HEK293T (cell line): ENCODE data around the gene ECM2.

Experiments used
- CTCF ChIA-PET: fragments of 350-600 bp; formaldehyde crosslinking; extraction: SDS; loops from one replicate; lab custom pipeline; 2021; ENCODE audit warnings: antibody characterized with exemption, inconsistent platforms; lab: Yijun Ruan, JAX
- POLR2A ChIA-PET: fragments of 350-600 bp; formaldehyde crosslinking; extraction: SDS; loops from one replicate; lab custom pipeline; 2020; ENCODE audit warnings: antibody characterized with exemption, inconsistent platforms; lab: Yijun Ruan, JAX
- DNase-seq: peaks from one replicate; pipeline ENCODE4 v3.0.0; 2012; ENCODE audit warnings: mixed read lengths; ENCODE audit errors: extremely low spot score
- ARNT ChIP-seq: fragments of 450-650 bp; IDR thresholded peaks from 2 replicates; pipeline ENCODE4 v1.6.1; 2017; ENCODE audit warnings: mild to moderate bottlenecking
- BHLHE40 ChIP-seq: fragments of 450-650 bp; IDR thresholded peaks from 2 replicates; pipeline ENCODE4 v1.6.1; 2016; ENCODE audit warnings: mild to moderate bottlenecking, moderate library complexity, borderline replicate concordance
- CTBP1 ChIP-seq: fragments of 450-650 bp; IDR thresholded peaks from 2 replicates; pipeline ENCODE4 v1.6.1; 2016; ENCODE audit warnings: borderline replicate concordance
- ELF4 ChIP-seq: fragments of 450-650 bp; IDR thresholded peaks from 2 replicates; pipeline ENCODE4 v1.6.1; 2017; ENCODE audit warnings: antibody characterized with exemption
- FOXA1 ChIP-seq: fragments of 450-650 bp; IDR thresholded peaks from 2 replicates; pipeline ENCODE4 v1.6.1; 2016; ENCODE audit warnings: mild to moderate bottlenecking
- FOXK2 ChIP-seq: fragments of 450-650 bp; IDR thresholded peaks from 2 replicates; pipeline ENCODE4 v1.6.1; 2016; ENCODE audit warnings: mild to moderate bottlenecking
- FOXM1 ChIP-seq: fragments of 450-650 bp; IDR thresholded peaks from 2 replicates; pipeline ENCODE4 v1.6.1; 2017; ENCODE audit warnings: mild to moderate bottlenecking, borderline replicate concordance
- HDGF ChIP-seq: fragments of 450-650 bp; IDR thresholded peaks from 2 replicates; pipeline ENCODE4 v1.6.1; 2017; ENCODE audit warnings: antibody characterized with exemption, borderline replicate concordance
- L3MBTL2 ChIP-seq: fragments of 450-650 bp; conservative IDR thresholded peaks from 2 replicates; pipeline ENCODE4 v1.6.1; 2016; ENCODE audit warnings: mild to moderate bottlenecking
- LEF1 ChIP-seq: fragments of 450-650 bp; IDR thresholded peaks from 2 replicates; pipeline ENCODE4 v1.6.1; 2017; ENCODE audit warnings: mild to moderate bottlenecking, borderline replicate concordance
- NFRKB ChIP-seq: fragments of 450-650 bp; IDR thresholded peaks from 2 replicates; pipeline ENCODE4 v1.6.1; 2016; ENCODE audit warnings: mild to moderate bottlenecking, moderate library complexity
- SP1 ChIP-seq: fragments of 450-650 bp; IDR thresholded peaks from 2 replicates; pipeline ENCODE4 v1.6.1; 2017
- SUZ12 ChIP-seq: fragments of 450-650 bp; IDR thresholded peaks from 2 replicates; pipeline ENCODE4 v1.6.1; 2016; ENCODE audit warnings: mild to moderate bottlenecking
- TARDBP ChIP-seq: fragments of 450-650 bp; IDR thresholded peaks from 2 replicates; pipeline ENCODE4 v1.6.1; 2016
- ZNF384 ChIP-seq: fragments of 450-650 bp; IDR thresholded peaks from 2 replicates; pipeline ENCODE4 v1.6.1; 2016
- TF ChIP-seq, protein P1 (sequence below): fragments of 450-650 bp; IDR thresholded peaks from 2 replicates; pipeline ENCODE4 v1.6.1; 2016

The ECM2 gene

GRCh38 chr9:92534204-92534603, 1.6 kb downstream of the ECM2 start:
- DNase-seq: no peak
- POLR2A ChIA-PET: no interaction called here
- CTCF ChIA-PET: no interaction called here
- TF ChIP-seq TARDBP (no peak), CTBP1 (no peak), ARNT (no peak)

DNA sequence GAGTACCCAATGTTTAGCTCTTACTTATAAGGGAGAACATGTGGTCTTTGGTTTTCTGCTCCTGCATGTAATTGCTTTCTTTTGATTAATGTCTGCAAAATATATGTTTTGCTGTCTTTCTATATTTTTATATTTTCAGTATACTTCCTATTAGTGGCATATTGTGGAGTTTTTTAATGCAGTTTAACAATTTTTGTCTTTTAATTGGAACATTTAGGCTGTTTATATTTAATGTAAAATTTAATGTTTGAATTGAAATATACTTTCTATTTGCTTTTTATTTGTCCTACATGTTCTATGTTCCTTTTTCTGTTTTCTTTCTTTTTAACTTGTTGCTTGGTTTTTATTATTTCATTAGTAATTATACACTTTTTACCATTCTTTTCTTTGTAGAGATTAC, 4.9 kb downstream of the ECM2 start:
- no peak for DNase-seq
- CTCF ChIA-PET: no interaction called here
- no peak for TF ChIP-seq ZNF384
- TF ChIP-seq LEF1: no peak
- POLR2A ChIA-PET: no interaction called here

DNA sequence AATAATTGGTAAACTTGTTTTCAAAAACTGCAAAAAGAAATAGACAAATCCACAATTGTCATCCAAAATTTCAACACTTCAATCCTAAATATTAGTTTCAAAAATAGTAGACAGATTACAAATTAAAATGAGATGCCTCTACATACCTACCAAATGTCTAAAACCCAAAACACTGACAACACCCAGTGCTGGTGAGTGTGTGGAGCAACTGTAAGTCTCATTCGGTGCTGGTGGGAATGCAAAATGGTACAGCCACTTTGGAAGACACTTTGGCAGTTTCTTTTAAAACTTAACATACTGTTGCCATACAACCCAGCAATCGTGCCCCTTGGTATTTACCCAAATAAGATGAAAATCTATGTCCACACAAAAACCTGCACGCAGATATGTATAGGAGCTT, 6.7 kb downstream of the ECM2 start:
- ChIA-PET CTCF (no interaction called here), POLR2A (no interaction called here)
- no peak for DNase-seq
- TF ChIP-seq, protein P1, sequence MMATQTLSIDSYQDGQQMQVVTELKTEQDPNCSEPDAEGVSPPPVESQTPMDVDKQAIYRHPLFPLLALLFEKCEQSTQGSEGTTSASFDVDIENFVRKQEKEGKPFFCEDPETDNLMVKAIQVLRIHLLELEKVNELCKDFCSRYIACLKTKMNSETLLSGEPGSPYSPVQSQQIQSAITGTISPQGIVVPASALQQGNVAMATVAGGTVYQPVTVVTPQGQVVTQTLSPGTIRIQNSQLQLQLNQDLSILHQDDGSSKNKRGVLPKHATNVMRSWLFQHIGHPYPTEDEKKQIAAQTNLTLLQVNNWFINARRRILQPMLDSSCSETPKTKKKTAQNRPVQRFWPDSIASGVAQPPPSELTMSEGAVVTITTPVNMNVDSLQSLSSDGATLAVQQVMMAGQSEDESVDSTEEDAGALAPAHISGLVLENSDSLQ: no peak
- TF ChIP-seq TARDBP (no peak), FOXM1 (no peak), CTBP1 (no peak), ARNT (no peak), NFRKB (no peak), ELF4 (no peak), HDGF (no peak), SP1 (no peak), BHLHE40 (no peak), FOXA1 (no peak), ZNF384 (no peak), L3MBTL2 (no peak), SUZ12 (no peak)

DNA sequence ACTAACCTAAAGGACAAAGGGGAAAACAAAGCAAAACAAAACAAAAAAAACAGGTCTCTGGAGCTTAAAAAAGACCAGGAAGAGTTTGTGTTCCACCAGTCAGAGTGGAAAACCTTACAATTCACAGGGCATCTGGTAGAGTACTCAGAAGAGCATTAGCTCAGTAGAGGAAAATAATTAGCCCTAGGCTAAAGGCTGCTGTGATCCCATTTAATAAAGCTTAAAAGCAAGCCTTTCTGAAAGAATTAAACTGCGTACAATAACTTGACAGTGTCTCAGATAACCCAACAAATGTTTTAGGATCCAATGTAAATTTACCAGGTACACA, 7.3 kb downstream of the ECM2 start:
- no peak for DNase-seq
- CTCF ChIA-PET: no interaction called here
- POLR2A ChIA-PET: no interaction called here
- no peak for TF ChIP-seq ARNT
- TF ChIP-seq, protein P1: no peak
- TF ChIP-seq SUZ12: no peak
- no peak for TF ChIP-seq CTBP1
- TF ChIP-seq HDGF: no peak
- no peak for TF ChIP-seq SP1
- no peak for TF ChIP-seq L3MBTL2
- no peak for TF ChIP-seq ELF4
- no peak for TF ChIP-seq TARDBP

DNA sequence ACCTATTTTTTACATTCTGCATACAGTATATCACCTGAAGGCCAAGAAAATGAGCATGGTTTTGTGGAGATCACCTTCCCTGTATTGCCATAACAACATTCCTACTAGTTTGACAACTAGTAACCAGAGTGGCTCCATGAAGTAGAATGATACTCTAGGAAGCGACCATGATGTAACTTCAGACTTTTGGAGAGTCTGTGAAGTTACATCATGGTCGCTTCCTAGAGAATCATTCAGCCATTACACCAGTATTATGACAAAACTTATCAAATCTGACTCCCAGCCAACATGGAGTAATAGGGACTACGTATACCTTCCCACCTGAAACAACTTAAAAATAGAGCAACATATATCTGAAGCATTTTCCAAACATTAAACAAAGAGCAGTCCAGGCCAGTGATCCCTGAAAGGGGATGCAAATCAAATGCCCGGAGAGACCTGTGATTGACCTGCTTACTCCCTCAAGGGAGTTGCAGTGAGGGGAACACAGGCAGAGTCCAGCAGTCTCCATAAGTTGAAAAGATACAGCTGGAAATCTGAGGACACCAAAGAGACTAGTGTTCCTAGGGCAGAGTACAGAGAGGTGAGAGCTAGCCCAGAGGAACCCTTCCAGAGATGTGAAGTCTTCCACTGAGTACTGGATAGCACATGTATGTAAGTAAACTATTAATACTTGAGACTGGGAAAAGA, 7.8 kb downstream of the ECM2 start:
- TF ChIP-seq TARDBP (no peak), CTBP1 (no peak), NFRKB (no peak), SP1 (no peak), FOXK2 (no peak), HDGF (no peak), BHLHE40 (no peak), FOXM1 (no peak), ARNT (no peak), LEF1 (no peak), SUZ12 (no peak), ZNF384 (no peak), L3MBTL2 (no peak)
- CTCF ChIA-PET: no interaction called here
- no peak for DNase-seq
- POLR2A ChIA-PET: no interaction called here

- POLR2A ChIA-PET: no interaction called here
- TF ChIP-seq FOXM1: no peak
- TF ChIP-seq ELF4: no peak
- no peak for TF ChIP-seq NFRKB
- TF ChIP-seq ZNF384: no peak
- TF ChIP-seq HDGF: no peak
- no peak for TF ChIP-seq SP1
- CTCF ChIA-PET: no interaction called here
- no peak for DNase-seq
Observed at GRCh38 chr9:92527291-92527828, 8.4 kb downstream of the ECM2 start.

DNA sequence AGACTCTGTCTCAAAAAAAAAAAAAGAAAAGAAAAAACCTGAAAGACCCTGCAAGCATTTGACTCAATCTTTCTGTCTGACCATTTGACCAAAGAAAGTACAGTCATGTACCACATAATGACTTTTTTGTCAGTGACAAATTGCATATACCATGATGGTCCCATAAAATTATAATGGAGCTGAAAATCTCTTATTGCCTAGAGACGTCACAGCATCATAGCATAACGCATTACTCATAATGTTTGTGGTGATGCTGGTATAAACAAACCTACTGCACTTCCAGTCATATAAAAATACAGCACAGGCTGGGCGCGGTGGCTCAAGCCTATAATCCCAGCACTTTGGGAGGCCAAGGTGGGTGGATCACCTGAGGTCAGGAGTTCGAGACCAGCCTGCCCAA, 10.5 kb downstream of the ECM2 start:
- ChIA-PET POLR2A (no interaction called here), CTCF (no interaction called here)
- no peak for DNase-seq
- TF ChIP-seq SP1 (no peak), NFRKB (no peak), FOXK2 (no peak), ARNT (no peak), TARDBP (no peak), CTBP1 (no peak), L3MBTL2 (no peak), BHLHE40 (no peak), SUZ12 (no peak), LEF1 (no peak), HDGF (no peak)
- TF ChIP-seq, protein P1: no peak
